OCI-LY7 (cell line): ENCODE measurements around the gene ZNF527. TPM values are rescaled to one million over a fixed set of nuclear protein-coding genes. Genes with fewer than 3 reads are reported as not detected.

Experiments
- BruUV-seq: library from RNA; stranded (reverse); fragments of 400-500 nt; replicated peaks from 2 replicates; lab custom pipeline; 2021; lab: Mats Ljungman, UMichigan
- CTCF ChIA-PET: fragments of 300-600 bp; sonication (Branson Sonifier 250); formaldehyde crosslinking; loops from one replicate; lab custom pipeline; 2022; ENCODE audit warnings: antibody characterized with exemption; ENCODE audit not compliant: unreplicated experiment; lab: Charles Lee
- POLR2A ChIA-PET: fragments of 300-600 bp; sonication (Branson Sonifier 250); formaldehyde crosslinking; loops from one replicate; lab custom pipeline; 2022; ENCODE audit warnings: antibody characterized with exemption; lab: Charles Lee
- DNase-seq: peaks from one replicate; pipeline ENCODE4 v3.0.0-alpha.2; 2015; ENCODE audit warnings: low spot score
- H2AFZ ChIP-seq: fragments of 200-600 bp; sonication (generic), shearing (Covaris generic); 2 replicates; pipeline ENCODE4 v1.6.1; 2014; ENCODE audit warnings: mild to moderate bottlenecking, antibody characterized with exemption, low read length, moderate library complexity
- H3K27ac ChIP-seq: fragments of 200-600 bp; sonication (generic); 2 replicates; pipeline ENCODE4 v1.5.1; 2014; ENCODE audit warnings: mixed run types, low read depth, mild to moderate bottlenecking, moderate library complexity, low read length, inconsistent platforms; ENCODE audit not compliant: poor library complexity, severe bottlenecking
- H3K36me3 ChIP-seq: fragments of 200-600 bp; sonication (generic); 2 replicates; pipeline ENCODE4 v1.6.1; 2014; ENCODE audit warnings: mild to moderate bottlenecking, antibody characterized with exemption, low read length, moderate library complexity, mixed read lengths; ENCODE audit not compliant: insufficient read depth
- H3K4me1 ChIP-seq: fragments of 200-600 bp; sonication (generic); 2 replicates; pipeline ENCODE4 v1.5.1; 2014; ENCODE audit warnings: mild to moderate bottlenecking, low read length; ENCODE audit not compliant: insufficient read depth, poor library complexity, severe bottlenecking
- H3K4me2 ChIP-seq: fragments of 200-600 bp; sonication (generic); 2 replicates; pipeline ENCODE4 v1.6.1; 2014; ENCODE audit warnings: mild to moderate bottlenecking, low read length
- H3K4me3 ChIP-seq: fragments of 200-600 bp; sonication (generic); 2 replicates; pipeline ENCODE4 v1.5.1; 2014; ENCODE audit warnings: mild to moderate bottlenecking, low read depth, low read length; ENCODE audit not compliant: poor library complexity, severe bottlenecking
- H3K79me2 ChIP-seq: fragments of 200-600 bp; sonication (generic); 2 replicates; pipeline ENCODE4 v1.6.1; 2016; ENCODE audit warnings: low read depth, mild to moderate bottlenecking, low read length, moderate library complexity, mixed read lengths; ENCODE audit not compliant: insufficient read depth
- H3K9me2 ChIP-seq: fragments of 200-600 bp; sonication (generic); 2 replicates; pipeline ENCODE4 v1.6.1; 2016; ENCODE audit warnings: mild to moderate bottlenecking, low read length, mixed read lengths; ENCODE audit not compliant: insufficient read depth
- H3K9me3 ChIP-seq: fragments of 200-600 bp; sonication (generic); 2 replicates; pipeline ENCODE4 v1.6.1; 2014; ENCODE audit warnings: mild to moderate bottlenecking, mixed run types, low read length, mixed read lengths
- H4K20me1 ChIP-seq: fragments of 200-600 bp; sonication (generic); 2 replicates; pipeline ENCODE4 v1.6.1; 2014; ENCODE audit warnings: mild to moderate bottlenecking, antibody characterized with exemption, low read length, moderate library complexity, mixed read lengths; ENCODE audit not compliant: insufficient read depth
- EZH2phosphoT487 ChIP-seq: fragments of 200-600 bp; sonication (generic); IDR thresholded peaks from 2 replicates; pipeline ENCODE4 v1.6.1; 2018; ENCODE audit warnings: low read depth, borderline replicate concordance, mild to moderate bottlenecking, mixed run types, antibody characterized with exemption, low read length, moderate library complexity, mixed read lengths
- intact Hi-C: fragments of 100-400 bp; cut with micrococcal nuclease; formaldehyde crosslinking; loops from one replicate; pipeline ENCODE4 v1.10.0; 2022; ENCODE audit not compliant: unreplicated experiment
- total RNA-seq, 2 experiments: library from RNA; depleted of rRNA in 1 of 2; stranded (reverse); fragments of >200 nt in 1 of 2; shearing (Covaris generic) in 1 of 2; gene quantifications; 2 replicates each; pipeline ENCODE4 v1.2.3, GENCODE V29; 2014 to 2022
- TF ChIP-seq, protein P1 (sequence below): fragments of 200-600 bp; sonication (generic); conservative IDR thresholded peaks from 2 replicates; pipeline ENCODE4 v1.5.1; 2014; ENCODE audit warnings: mild to moderate bottlenecking, antibody characterized with exemption, low read length, moderate library complexity, mixed read lengths

The ZNF527 gene
- total RNA-seq, 2 experiments from 2014 or later: 5.4 to 9.2 TPM

DNA sequence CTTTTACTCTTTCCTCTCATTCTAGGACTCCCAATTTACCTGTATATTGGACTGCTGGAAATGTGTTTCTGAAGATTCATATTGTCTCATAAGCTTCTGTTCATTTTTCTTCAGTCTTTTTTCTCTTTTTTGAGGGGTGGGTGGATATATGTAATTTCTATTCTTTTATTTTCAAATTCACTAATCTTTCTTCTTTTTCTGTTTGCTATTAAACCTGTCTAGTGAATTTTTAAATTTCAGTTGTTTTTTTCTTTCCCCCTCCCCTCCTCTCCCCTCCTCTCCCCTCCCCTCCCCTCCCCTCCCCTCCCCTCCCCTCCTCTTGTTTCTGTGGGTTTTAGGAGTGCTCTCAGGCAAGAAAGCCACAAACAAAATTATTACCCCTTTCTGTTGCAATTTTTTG is 16.9 kb upstream of the ZNF527 start:
- H4K20me1 ChIP-seq: no peaks in the 10 kb centered on the region
- no TSS peak for BruUV-seq
- DNase-seq: no peak
- ChIA-PET POLR2A (interaction anchor here (0.7 kb wide), 1 partner anchor 14 kb away, joined by 4 read pairs; no protein-coding TSS in a partner anchor), CTCF (no interaction called here)
- H2AFZ ChIP-seq: no peak overlapping the region
- H3K9me2 ChIP-seq: no peaks in the 10 kb centered on the region
- no peaks in the 10 kb centered on the region for H3K4me1 ChIP-seq
- no peak overlapping the region for H3K4me3 ChIP-seq
- peaks cover 17% of the 10 kb centered on the region for H3K9me3 ChIP-seq
- intact Hi-C loops: no loop called here
- no peak overlapping the region for H3K4me2 ChIP-seq
- H3K36me3 ChIP-seq: peaks cover 30% of the 10 kb centered on the region
- H3K79me2 ChIP-seq: no peaks in the 10 kb centered on the region
- TF ChIP-seq, protein P1, sequence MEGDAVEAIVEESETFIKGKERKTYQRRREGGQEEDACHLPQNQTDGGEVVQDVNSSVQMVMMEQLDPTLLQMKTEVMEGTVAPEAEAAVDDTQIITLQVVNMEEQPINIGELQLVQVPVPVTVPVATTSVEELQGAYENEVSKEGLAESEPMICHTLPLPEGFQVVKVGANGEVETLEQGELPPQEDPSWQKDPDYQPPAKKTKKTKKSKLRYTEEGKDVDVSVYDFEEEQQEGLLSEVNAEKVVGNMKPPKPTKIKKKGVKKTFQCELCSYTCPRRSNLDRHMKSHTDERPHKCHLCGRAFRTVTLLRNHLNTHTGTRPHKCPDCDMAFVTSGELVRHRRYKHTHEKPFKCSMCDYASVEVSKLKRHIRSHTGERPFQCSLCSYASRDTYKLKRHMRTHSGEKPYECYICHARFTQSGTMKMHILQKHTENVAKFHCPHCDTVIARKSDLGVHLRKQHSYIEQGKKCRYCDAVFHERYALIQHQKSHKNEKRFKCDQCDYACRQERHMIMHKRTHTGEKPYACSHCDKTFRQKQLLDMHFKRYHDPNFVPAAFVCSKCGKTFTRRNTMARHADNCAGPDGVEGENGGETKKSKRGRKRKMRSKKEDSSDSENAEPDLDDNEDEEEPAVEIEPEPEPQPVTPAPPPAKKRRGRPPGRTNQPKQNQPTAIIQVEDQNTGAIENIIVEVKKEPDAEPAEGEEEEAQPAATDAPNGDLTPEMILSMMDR: no peak
- TF ChIP-seq EZH2phosphoT487: no peak
- H3K27ac ChIP-seq: no peak overlapping the region

DNA sequence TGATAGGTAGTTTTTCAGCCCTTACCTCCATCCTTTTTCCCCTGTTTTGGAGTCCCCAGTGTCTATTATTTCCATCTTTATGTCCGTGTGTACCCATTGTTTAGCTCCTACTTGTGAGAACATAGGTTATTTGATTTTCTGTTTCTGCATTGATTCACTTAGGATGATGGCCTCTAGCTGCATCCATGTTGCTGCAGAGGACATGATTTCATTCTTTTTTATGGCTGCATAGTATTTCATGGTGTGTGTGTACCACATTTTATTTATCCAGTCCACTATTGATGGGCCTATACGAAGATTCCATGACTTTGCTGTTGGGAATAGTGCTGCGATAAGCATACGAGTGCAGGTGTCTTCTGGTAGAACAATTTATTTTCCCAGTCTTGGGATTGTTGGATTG is 15.0 kb upstream of the ZNF527 start:
- ChIA-PET POLR2A (no interaction called here), CTCF (no interaction called here)
- Histone ChIP-seq H3K27ac (no peak overlapping the region), H3K4me3 (no peak overlapping the region), H3K4me2 (no peak overlapping the region), H3K4me1 (no peaks in the 10 kb centered on the region), H2AFZ (no peak overlapping the region), H3K79me2 (no peaks in the 10 kb centered on the region), H3K9me2 (no peaks in the 10 kb centered on the region), H3K9me3 (peaks cover 26% of the 10 kb centered on the region), H4K20me1 (no peaks in the 10 kb centered on the region), H3K36me3 (peaks cover 39% of the 10 kb centered on the region)
- BruUV-seq: no TSS peak
- TF ChIP-seq, protein P1: no peak
- no peak for TF ChIP-seq EZH2phosphoT487
- intact Hi-C loops: no loop called here
- DNase-seq: no peak

DNA sequence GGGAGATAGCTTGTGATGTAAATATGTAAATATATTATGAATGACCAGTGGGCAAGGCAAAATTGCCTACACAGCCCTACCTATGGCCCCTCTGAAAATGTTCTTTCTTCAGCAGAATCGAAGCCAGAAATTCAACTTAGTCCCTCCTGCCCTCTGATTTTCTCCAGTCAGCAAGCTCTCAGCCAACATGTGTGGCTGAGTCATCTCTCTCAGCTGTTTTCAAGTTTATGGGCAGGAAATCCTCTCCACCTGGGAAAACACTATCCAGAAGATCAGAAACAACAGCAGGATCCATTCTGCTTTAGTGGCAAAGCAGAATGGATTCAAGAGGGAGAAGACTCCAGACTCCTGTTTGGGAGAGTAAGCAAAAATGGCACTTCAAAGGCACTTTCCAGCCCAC is 8.9 kb upstream of the ZNF527 start:
- TF ChIP-seq, protein P1: no peak
- no peak for TF ChIP-seq EZH2phosphoT487
- Histone ChIP-seq H3K9me2 (no peaks in the 10 kb centered on the region), H3K36me3 (peaks cover 46% of the 10 kb centered on the region), H3K27ac (no peak overlapping the region), H3K79me2 (no peaks in the 10 kb centered on the region), H3K4me1 (no peaks in the 10 kb centered on the region), H2AFZ (no peak overlapping the region), H3K4me3 (no peak overlapping the region), H3K4me2 (no peak overlapping the region), H4K20me1 (no peaks in the 10 kb centered on the region), H3K9me3 (0 out of 2 replicates have a peak, but pooled peaks cover 36% of the 10 kb centered on the region)
- POLR2A ChIA-PET: interaction anchor here (0.6 kb wide), 1 partner anchor 9 kb away, joined by 3 read pairs; the partner anchor contains the start of gene ZNF527
- BruUV-seq: no TSS peak
- intact Hi-C loops: no loop called here
- CTCF ChIA-PET: no interaction called here
- DNase-seq: no peak
